H9 (cell line): ENCODE measurements around the gene AGXT. TPM values are rescaled to one million over a fixed set of nuclear protein-coding genes. Genes with fewer than 3 reads are reported as not detected.

ENCODE experiments used
- DNase-seq: peaks from one replicate; pipeline ENCODE4 v3.0.0-alpha.2; 2017
- H2AFZ ChIP-seq: one replicate; pipeline ENCODE4 v1.6.1; 2013; ENCODE audit warnings: mild to moderate bottlenecking, low read length, control low read depth, moderate library complexity
- H2AK5ac ChIP-seq: 2 replicates; pipeline ENCODE4 v1.6.1; 2013; ENCODE audit warnings: low read length, control low read depth, mixed read lengths; ENCODE audit not compliant: insufficient read length
- H2BK120ac ChIP-seq: one replicate; pipeline ENCODE4 v1.6.1; 2013; ENCODE audit warnings: low read depth, mild to moderate bottlenecking, low read length, control low read depth, inconsistent platforms; ENCODE audit not compliant: poor library complexity, severe bottlenecking
- H2BK12ac ChIP-seq: 2 replicates; pipeline ENCODE4 v1.6.1; 2013; ENCODE audit warnings: low read length, control low read depth, mixed read lengths, low read depth; ENCODE audit not compliant: insufficient read length
- H2BK15ac ChIP-seq: 2 replicates; pipeline ENCODE4 v1.6.1; 2013; ENCODE audit warnings: low read depth, low read length, control low read depth
- H2BK20ac ChIP-seq: one replicate; pipeline ENCODE4 v1.6.1; 2013; ENCODE audit warnings: low read depth, mild to moderate bottlenecking, low read length, control low read depth, inconsistent platforms; ENCODE audit not compliant: poor library complexity, severe bottlenecking
- H2BK5ac ChIP-seq: 2 replicates; pipeline ENCODE4 v1.6.1; 2013; ENCODE audit warnings: low read length, control low read depth, mixed read lengths; ENCODE audit not compliant: insufficient read length
- H3K14ac ChIP-seq: 2 replicates; pipeline ENCODE4 v1.6.1; 2013; ENCODE audit warnings: low read length, control low read depth; ENCODE audit not compliant: insufficient read depth
- H3K18ac ChIP-seq: 2 replicates; pipeline ENCODE4 v1.6.1; 2013; ENCODE audit warnings: low read depth, mild to moderate bottlenecking, mixed read lengths, low read length, control low read depth; ENCODE audit not compliant: insufficient read length
- H3K23ac ChIP-seq: 2 replicates; pipeline ENCODE4 v1.6.1; 2013; ENCODE audit warnings: low read length, control low read depth, mixed read lengths, low read depth; ENCODE audit not compliant: insufficient read length
- H3K23me2 ChIP-seq: 2 replicates; pipeline ENCODE4 v1.6.1; 2013; ENCODE audit warnings: low read depth, mild to moderate bottlenecking, mixed read lengths, low read length, control low read depth; ENCODE audit not compliant: insufficient read length, poor library complexity, severe bottlenecking
- H3K27ac ChIP-seq: 2 replicates; pipeline ENCODE4 v1.5.1; 2013; ENCODE audit warnings: low read length, control low read depth, mixed read lengths, low read depth; ENCODE audit not compliant: insufficient read length
- H3K27me3 ChIP-seq: 2 replicates; pipeline ENCODE4 v1.6.1; 2013; ENCODE audit warnings: low read length, control low read depth, inconsistent platforms; ENCODE audit not compliant: insufficient read depth
- H3K4ac ChIP-seq: 2 replicates; pipeline ENCODE4 v1.6.1; 2013; ENCODE audit warnings: low read depth, mild to moderate bottlenecking, control low read depth, inconsistent platforms, low read length, moderate library complexity
- H3K4me1 ChIP-seq: 2 replicates; pipeline ENCODE4 v1.6.1; 2013; ENCODE audit warnings: low read length, control low read depth, inconsistent platforms; ENCODE audit not compliant: insufficient read depth
- H3K4me2 ChIP-seq: 2 replicates; pipeline ENCODE4 v1.6.1; 2013; ENCODE audit warnings: low read length, control low read depth, mixed read lengths; ENCODE audit not compliant: insufficient read length, insufficient read depth
- H3K56ac ChIP-seq: 2 replicates; pipeline ENCODE4 v1.6.1; 2013; ENCODE audit warnings: low read depth, mild to moderate bottlenecking, mixed read lengths, low read length, control low read depth; ENCODE audit not compliant: insufficient read length
- H3K79me1 ChIP-seq: 2 replicates; pipeline ENCODE4 v1.6.1; 2013; ENCODE audit warnings: low read depth, mild to moderate bottlenecking, moderate library complexity, low read length, control low read depth, inconsistent platforms; ENCODE audit not compliant: insufficient read depth, poor library complexity, severe bottlenecking
- H3K79me2 ChIP-seq: 2 replicates; pipeline ENCODE4 v1.6.1; 2013; ENCODE audit warnings: low read length, control low read depth, inconsistent platforms; ENCODE audit not compliant: insufficient read depth
- H3K9ac ChIP-seq: 2 replicates; pipeline ENCODE4 v1.6.1; 2013; ENCODE audit warnings: low read length, control low read depth, mixed read lengths; ENCODE audit not compliant: insufficient read length; ENCODE audit errors: extremely low read depth
- H3K9me3 ChIP-seq: one replicate; pipeline ENCODE4 v1.6.1; 2013; ENCODE audit warnings: low read depth, low read length, inconsistent platforms; ENCODE audit not compliant: control insufficient read depth
- H3T11ph ChIP-seq: one replicate; pipeline ENCODE4 v1.6.1; 2013; ENCODE audit warnings: mild to moderate bottlenecking, low read length, control low read depth, inconsistent platforms
- H4K20me1 ChIP-seq: one replicate; pipeline ENCODE4 v1.6.1; 2013; ENCODE audit not compliant: control insufficient read depth, insufficient read length, insufficient read depth
- H4K5ac ChIP-seq: 2 replicates; pipeline ENCODE4 v1.6.1; 2013; ENCODE audit warnings: low read depth, mild to moderate bottlenecking, mixed read lengths, low read length, control low read depth; ENCODE audit not compliant: insufficient read length
- H4K8ac ChIP-seq: replicated peaks from 2 replicates; pipeline ENCODE4 v1.6.1; 2013; ENCODE audit warnings: low read length, control low read depth, mixed read lengths, low read depth; ENCODE audit not compliant: insufficient read length
- H4K91ac ChIP-seq: 2 replicates; pipeline ENCODE4 v1.6.1; 2013; ENCODE audit warnings: low read depth, mild to moderate bottlenecking, moderate library complexity, mixed read lengths, low read length, control low read depth; ENCODE audit not compliant: insufficient read length
- H3K27ac Mint-ChIP-seq, 3 experiments: 2 replicates in 2 of 3; 3 replicates in 1 of 3; pipeline ENCODE4 v1.8.0; 2020 to 2021; ENCODE audit warnings: mixed read lengths in 3 of 3, mild to moderate bottlenecking in 1 of 3, moderate library complexity in 1 of 3
- H3K27me3 Mint-ChIP-seq: 2 replicates; pipeline ENCODE4 v1.8.0; 2021; ENCODE audit warnings: low read depth, mild to moderate bottlenecking, moderate library complexity, mixed read lengths
- H3K36me3 Mint-ChIP-seq, 3 experiments: 2 replicates in 2 of 3; 3 replicates in 1 of 3; pipeline ENCODE4 v1.8.0; 2020 to 2021; ENCODE audit warnings: low read depth in 3 of 3, mixed read lengths in 3 of 3; ENCODE audit not compliant: insufficient read depth in 1 of 3
- H3K4me1 Mint-ChIP-seq, 2 experiments: 2 replicates each; pipeline ENCODE4 v1.8.0; 2020; ENCODE audit warnings: mixed read lengths in 2 of 2
- H3K4me3 Mint-ChIP-seq, 2 experiments: 2 replicates in 1 of 2; 3 replicates in 1 of 2; pipeline ENCODE4 v1.8.0; 2020 to 2021; ENCODE audit warnings: mild to moderate bottlenecking in 2 of 2, mixed read lengths in 2 of 2, moderate library complexity in 1 of 2
- H3K9me3 Mint-ChIP-seq, 2 experiments: 2 replicates in 1 of 2; 3 replicates in 1 of 2; pipeline ENCODE4 v1.8.0; 2020; ENCODE audit warnings: mild to moderate bottlenecking in 2 of 2, mixed read lengths in 2 of 2, moderate library complexity in 1 of 2
- CTCF ChIP-seq: fragments of 200-600 bp; sonication (generic); conservative IDR thresholded peaks from 3 replicates; pipeline ENCODE4 v1.8.0; 2021; ENCODE audit warnings: antibody characterized with exemption, mild to moderate bottlenecking
- WGBS: extraction: QIAGEN DNeasy Blood & Tissue Kit; methylation state at CpG from one replicate; pipeline ENCODE4 v1.1.7; 2013; ENCODE audit warnings: missing lambda C conversion rate, low lambda C conversion rate, mixed read lengths; ENCODE audit not compliant: insufficient read length; ENCODE audit errors: extremely low coverage; 5-methylcytosine and 5-hydroxymethylcytosine counted together
- total RNA-seq: library from RNA; stranded (reverse); gene quantifications from 2 replicates; pipeline ENCODE4 v1.2.1, GENCODE V29; 2021

Gene AGXT
- total RNA-seq, 1 experiment from 2014 or later, result not detected

- Histone ChIP-seq H3K79me1 (no peaks in the 10 kb centered on the region), H2BK120ac (no peak overlapping the region), H3T11ph (no peak overlapping the region), H2BK5ac (no peak overlapping the region), H2BK20ac (no peak overlapping the region), H3K9ac (no peak overlapping the region), H3K14ac (peak overlapping the region; percentile 17; the same call in 1 of the 2 replicates), H3K56ac (no peak overlapping the region), H3K27ac (no peak overlapping the region), H2AFZ (no peak overlapping the region), H2BK12ac (no peak overlapping the region), H4K91ac (no peak overlapping the region), H3K4me1 (no peaks in the 10 kb centered on the region), H4K20me1 (no peaks in the 10 kb centered on the region), H4K8ac (no peak overlapping the region), H3K23ac (no peak overlapping the region), H3K79me2 (no peaks in the 10 kb centered on the region), H3K18ac (no peak overlapping the region), H3K9me3 (no peaks in the 10 kb centered on the region), H3K27me3 (no peaks in the 10 kb centered on the region), H3K4me2 (no peak overlapping the region), H3K4ac (no peak overlapping the region), H3K23me2 (no peaks in the 10 kb centered on the region), H2AK5ac (no peak overlapping the region), H4K5ac (no peak overlapping the region), H2BK15ac (no peak overlapping the region)
- H3K27ac Mint-ChIP-seq, result no peak overlapping the region
- no peak for DNase-seq
- peaks cover 4 to 6% of the 10 kb centered on the region in 2 experiments for H3K4me1 Mint-ChIP-seq
- no CpG with 5 or more reads among the region's 18 CpGs for WGBS
- no peak overlapping the region; a peak in 1 of 5 replicates for H3K4me3 Mint-ChIP-seq
- H3K36me3 Mint-ChIP-seq, result no peaks in the 10 kb centered on the region
- TF ChIP-seq CTCF, result no peak
- no peaks in the 10 kb centered on the region; the same call in 1 of the 2 replicates for H3K27me3 Mint-ChIP-seq
- no peaks in the 10 kb centered on the region for H3K9me3 Mint-ChIP-seq
Observed at GRCh38 chr2:240886678-240887609, 18.3 kb downstream of the AGXT start.
